ENCODE measurements around the gene MARCHF3. TPM values are rescaled to one million over a fixed set of nuclear protein-coding genes. Genes with fewer than 3 reads are reported as not detected.

The MARCHF3 gene
- total RNA-seq, 1 experiment from 2014 or later, result 0.61 TPM

- no peaks in the 10 kb centered on the region for H3K27me3 ChIP-seq (replicated peaks; ENCODE audit: control insufficient read depth, insufficient read depth, low read length)
- peaks cover 2% of the 10 kb centered on the region; the same call in 1 of the 2 replicates for H3K36me3 ChIP-seq (ENCODE audit: control insufficient read depth, insufficient read depth, low read length)
- Mint-ChIP-seq H3K36me3 (ENCODE audit: insufficient read depth, unreplicated experiment) (peaks cover 83% of the 10 kb centered on the region), H3K4me3 (ENCODE audit: unreplicated experiment) (no peak overlapping the region), H3K27ac (ENCODE audit: unreplicated experiment) (no peak overlapping the region), H3K27me3 (ENCODE audit: insufficient read depth, unreplicated experiment) (no peaks in the 10 kb centered on the region), H3K4me1 (ENCODE audit: low read depth, unreplicated experiment) (no peaks in the 10 kb centered on the region), H3K9me3 (ENCODE audit: unreplicated experiment) (no peaks in the 10 kb centered on the region)
- no peak for DNase-seq
- no TSS peak for BruUV-seq (replicated peaks)
- intact Hi-C loops (cut with micrococcal nuclease; ENCODE audit: unreplicated experiment), result loop anchor here (10.0 kb wide), 1 partner anchor 664 kb away; no protein-coding TSS in a partner anchor
- H3K4me1 ChIP-seq, result no peaks in the 10 kb centered on the region
- H3K4me3 ChIP-seq (ENCODE audit: low read depth, low read length), result no peak overlapping the region
- no peak for TF ChIP-seq CTCF (IDR thresholded peaks at IDR 0.05; ENCODE audit: insufficient read depth in 1 of 2, low read depth in 1 of 2, low read length in 1 of 2, severe bottlenecking in 1 of 2, unreplicated experiment in 1 of 2)
- ChIA-PET CTCF (no interaction called here), POLR2A (no interaction called here)
- H3K9me3 ChIP-seq, result no peaks in the 10 kb centered on the region
Observed at GRCh38 chr5:126831156-126831555, 199.2 kb downstream of the MARCHF3 start.

- no peak for DNase-seq
- Mint-ChIP-seq H3K27me3 (ENCODE audit: insufficient read depth, unreplicated experiment) (no peaks in the 10 kb centered on the region), H3K4me1 (ENCODE audit: low read depth, unreplicated experiment) (no peaks in the 10 kb centered on the region), H3K4me3 (ENCODE audit: unreplicated experiment) (no peak overlapping the region), H3K36me3 (ENCODE audit: insufficient read depth, unreplicated experiment) (peaks cover 83% of the 10 kb centered on the region), H3K27ac (ENCODE audit: unreplicated experiment) (no peak overlapping the region), H3K9me3 (ENCODE audit: unreplicated experiment) (no peaks in the 10 kb centered on the region)
- TF ChIP-seq CTCF (IDR thresholded peaks at IDR 0.05; ENCODE audit: insufficient read depth in 1 of 2, low read depth in 1 of 2, low read length in 1 of 2, severe bottlenecking in 1 of 2, unreplicated experiment in 1 of 2), result no peak
- BruUV-seq (replicated peaks), result no TSS peak
- Histone ChIP-seq H3K4me3 (ENCODE audit: low read depth, low read length) (no peak overlapping the region), H3K27me3 (replicated peaks; ENCODE audit: control insufficient read depth, insufficient read depth, low read length) (no peaks in the 10 kb centered on the region), H3K4me1 (no peaks in the 10 kb centered on the region), H3K9me3 (no peaks in the 10 kb centered on the region), H3K36me3 (ENCODE audit: control insufficient read depth, insufficient read depth, low read length) (peaks cover 2% of the 10 kb centered on the region; the same call in 1 of the 2 replicates)
- intact Hi-C loops (cut with micrococcal nuclease; ENCODE audit: unreplicated experiment), result loop anchor here (10.0 kb wide), 1 partner anchor 665 kb away; no protein-coding TSS in a partner anchor
- CTCF ChIA-PET, result no interaction called here
- POLR2A ChIA-PET, result no interaction called here
Observed at GRCh38 chr5:126830061-126830460, 200.3 kb downstream of the MARCHF3 start.

- intact Hi-C loops (cut with micrococcal nuclease; ENCODE audit: unreplicated experiment), result no loop called here
- no peak for DNase-seq
- no peaks in the 10 kb centered on the region for H3K4me1 Mint-ChIP-seq (ENCODE audit: low read depth, unreplicated experiment)
- H3K4me3 Mint-ChIP-seq (ENCODE audit: unreplicated experiment), result no peak overlapping the region
- H3K36me3 ChIP-seq (ENCODE audit: control insufficient read depth, insufficient read depth, low read length), result peaks cover 2% of the 10 kb centered on the region; the same call in 1 of the 2 replicates
- H3K4me1 ChIP-seq, result no peaks in the 10 kb centered on the region
- ChIA-PET CTCF (no interaction called here), POLR2A (interaction anchor here (0.6 kb wide), 1 partner anchor 842 kb away, joined by 4 read pairs; no protein-coding TSS in a partner anchor)
- no peak for TF ChIP-seq CTCF (IDR thresholded peaks at IDR 0.05; ENCODE audit: insufficient read depth in 1 of 2, low read depth in 1 of 2, low read length in 1 of 2, severe bottlenecking in 1 of 2, unreplicated experiment in 1 of 2)
- peaks cover 81% of the 10 kb centered on the region for H3K36me3 Mint-ChIP-seq (ENCODE audit: insufficient read depth, unreplicated experiment)
- no TSS peak for BruUV-seq (replicated peaks)
- H3K27me3 ChIP-seq (replicated peaks; ENCODE audit: control insufficient read depth, insufficient read depth, low read length), result no peaks in the 10 kb centered on the region
- H3K27me3 Mint-ChIP-seq (ENCODE audit: insufficient read depth, unreplicated experiment), result no peaks in the 10 kb centered on the region
- H3K9me3 ChIP-seq, result no peaks in the 10 kb centered on the region
- H3K9me3 Mint-ChIP-seq (ENCODE audit: unreplicated experiment), result no peaks in the 10 kb centered on the region
- no peak overlapping the region for H3K27ac Mint-ChIP-seq (ENCODE audit: unreplicated experiment)
- H3K4me3 ChIP-seq (ENCODE audit: low read depth, low read length), result no peak overlapping the region
Observed at GRCh38 chr5:126829098-126829497, 201.3 kb downstream of the MARCHF3 start.
